ENCODE results near the gene IRF5. TPM values are rescaled to one million over a fixed set of nuclear protein-coding genes. Genes with fewer than 3 reads are reported as not detected.

The IRF5 gene
- polyA plus RNA-seq, 3 donors, result 130 to 170 (median 155) TPM

GRCh38 chr7:128982105-128982504 lies 44.4 kb downstream of the IRF5 start:
- H3K36me3 ChIP-seq (replicated peaks in 1 of 2; ENCODE audit: control insufficient read depth in 1 of 2, insufficient read depth in 2 of 2, low read length in 2 of 2), result peaks cover 89 to 100% of the 10 kb centered on the region in 2 donors
- H3K79me2 ChIP-seq (ENCODE audit: insufficient read depth, low read length), result no peaks in the 10 kb centered on the region
- no peaks in the 10 kb centered on the region for H3K9me3 Mint-ChIP-seq
- H3K4me1 ChIP-seq (ENCODE audit: control insufficient read depth in 1 of 2, insufficient read depth in 2 of 2, low read length in 2 of 2), result no peaks in the 10 kb centered on the region
- H3K4me1 Mint-ChIP-seq, result no peaks in the 10 kb centered on the region
- no peaks in the 10 kb centered on the region for H3K9me3 ChIP-seq (replicated peaks in 1 of 2; ENCODE audit: control insufficient read depth in 1 of 2, insufficient read depth in 1 of 2, low read length in 2 of 2)
- no peak overlapping the region for H3K9ac ChIP-seq (ENCODE audit: insufficient read depth, low read length, poor library complexity, severe bottlenecking)
- H2AFZ ChIP-seq (ENCODE audit: insufficient read depth, low read depth, low read length, poor library complexity, severe bottlenecking), result no peak overlapping the region
- intact Hi-C loops (cut with micrococcal nuclease), result no loop called here
- H3K27me3 ChIP-seq (ENCODE audit: control insufficient read depth in 2 of 2, insufficient read depth in 2 of 2, low read length in 2 of 2), result no peaks in the 10 kb centered on the region
- H3K4me3 ChIP-seq (replicated peaks in 1 of 3; ENCODE audit: low read depth in 2 of 3, low read length in 3 of 3), result no peak overlapping the region
- no peaks in the 10 kb centered on the region for H4K20me1 ChIP-seq (ENCODE audit: insufficient read depth, low read length)
- H3K27ac ChIP-seq (ENCODE audit: low read depth in 1 of 2, low read length in 2 of 2), result no peak overlapping the region
- H3K27me3 Mint-ChIP-seq (ENCODE audit: low read depth in 3 of 3), result peaks cover 0 to 3% (median 0%) of the 10 kb centered on the region in 3 donors
- H3K4me3 Mint-ChIP-seq, result no peak overlapping the region
- H3K4me2 ChIP-seq (replicated peaks; ENCODE audit: extremely low read depth, low read length, poor library complexity, severe bottlenecking), result no peak overlapping the region
- WGBS (ENCODE audit: insufficient coverage), result 100% methylated on average over 1 of the region's 2 CpGs
- no peak for DNase-seq
- no peak overlapping the region for H3K27ac Mint-ChIP-seq
- H3K36me3 Mint-ChIP-seq, result peaks cover 82 to 92% of the 10 kb centered on the region in 2 donors
- no peak for TF ChIP-seq CTCF (IDR thresholded peaks at IDR 0.05)

- no peaks in the 10 kb centered on the region for H3K27me3 Mint-ChIP-seq (ENCODE audit: low read depth in 3 of 3)
- H3K4me3 Mint-ChIP-seq, result no peak overlapping the region
- Histone ChIP-seq H3K9ac (ENCODE audit: insufficient read depth, low read length, poor library complexity, severe bottlenecking) (no peak overlapping the region), H3K9me3 (replicated peaks in 1 of 2; ENCODE audit: control insufficient read depth in 1 of 2, insufficient read depth in 1 of 2, low read length in 2 of 2) (no peaks in the 10 kb centered on the region), H3K4me2 (replicated peaks; ENCODE audit: extremely low read depth, low read length, poor library complexity, severe bottlenecking) (no peak overlapping the region), H4K20me1 (ENCODE audit: insufficient read depth, low read length) (no peaks in the 10 kb centered on the region), H3K27me3 (ENCODE audit: control insufficient read depth in 2 of 2, insufficient read depth in 2 of 2, low read length in 2 of 2) (no peaks in the 10 kb centered on the region), H3K4me1 (ENCODE audit: control insufficient read depth in 1 of 2, insufficient read depth in 2 of 2, low read length in 2 of 2) (no peaks in the 10 kb centered on the region), H2AFZ (ENCODE audit: insufficient read depth, low read depth, low read length, poor library complexity, severe bottlenecking) (no peak overlapping the region), H3K4me3 (replicated peaks in 1 of 3; ENCODE audit: low read depth in 2 of 3, low read length in 3 of 3) (no peak overlapping the region), H3K36me3 (replicated peaks in 1 of 2; ENCODE audit: control insufficient read depth in 1 of 2, insufficient read depth in 2 of 2, low read length in 2 of 2) (peaks cover 87 to 100% of the 10 kb centered on the region in 2 donors), H3K27ac (ENCODE audit: low read depth in 1 of 2, low read length in 2 of 2) (no peak overlapping the region), H3K79me2 (ENCODE audit: insufficient read depth, low read length) (no peaks in the 10 kb centered on the region)
- H3K36me3 Mint-ChIP-seq, result peaks cover 79 to 87% of the 10 kb centered on the region in 2 donors
- intact Hi-C loops (cut with micrococcal nuclease), result no loop called here
- H3K4me1 Mint-ChIP-seq, result no peaks in the 10 kb centered on the region
- no peak for TF ChIP-seq CTCF (IDR thresholded peaks at IDR 0.05)
- H3K27ac Mint-ChIP-seq, result peak overlapping the region in 1 of 7 donors; percentile 37
- DNase-seq, result no peak
- H3K9me3 Mint-ChIP-seq, result no peaks in the 10 kb centered on the region
Measured at GRCh38 chr7:128985660-128986059, 47.9 kb downstream of the IRF5 start.
